Measurements from ENCODE around the gene RHEX. TPM values are rescaled to one million over a fixed set of nuclear protein-coding genes. Genes with fewer than 3 reads are reported as not detected.

Gene RHEX
- total RNA-seq, 6 donors from 2014 or later = 1.4 to 19.0 (median 6.8) TPM; not detected in 1

DNA sequence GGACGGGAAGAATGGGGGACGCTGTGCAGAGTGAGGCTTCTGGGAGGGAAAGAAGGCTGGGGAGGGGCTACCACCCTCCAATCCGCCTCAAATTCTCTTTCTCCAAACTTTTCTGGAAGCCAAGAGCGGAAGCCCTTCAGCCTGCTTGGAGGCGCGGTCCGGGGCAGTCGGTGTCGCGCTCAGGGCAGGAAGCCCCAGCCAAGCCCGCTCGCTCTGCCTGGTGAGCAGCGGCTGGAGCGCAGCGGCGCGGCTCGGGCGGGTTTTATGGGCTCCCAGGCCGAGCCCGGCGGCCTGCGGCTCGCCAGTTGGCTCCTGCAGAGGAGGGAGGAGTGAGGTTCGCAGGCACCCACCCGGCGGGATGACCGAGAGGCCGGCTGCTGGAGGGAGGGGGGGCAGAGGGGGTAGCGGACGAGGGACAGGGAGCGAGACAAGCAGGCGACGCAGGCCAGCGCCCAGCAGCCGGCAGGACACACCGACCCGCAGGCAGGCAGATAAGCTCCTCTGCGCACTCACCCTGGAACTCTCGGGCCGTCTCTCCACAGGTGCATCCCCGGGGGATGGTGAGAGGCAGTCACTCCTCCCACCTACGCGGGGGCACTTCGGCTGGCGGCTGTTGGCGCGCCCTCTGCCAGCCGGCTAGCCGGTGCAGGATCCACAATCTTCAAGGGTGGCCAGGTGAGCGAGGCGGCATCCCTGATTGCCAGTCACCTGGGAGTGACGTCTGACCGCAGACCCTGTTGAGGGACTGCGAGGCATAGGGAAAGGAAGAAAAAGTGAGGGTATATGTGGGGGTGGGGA is 64.4 kb downstream of the RHEX start, which contains the start of gene AVPR1B:
AVPR1B (minus strand) TSS at position 238 of the 798 bp plus-strand sequence. CDS start 498 bp downstream, outside the sequence.
- no peaks in the 10 kb centered on the region for H3K36me3 ChIP-seq
- peak; percentile 54 to 87 for ATAC-seq (ENCODE audit: low FRiP score in 2 of 2)
- H3K27ac ChIP-seq = no peak within 1 kb of the TSS
- TF ChIP-seq EP300 (IDR thresholded peaks at IDR 0.05) (no peak), POLR2A (IDR thresholded peaks at IDR 0.05) (no peak), POLR2AphosphoS5 (IDR thresholded peaks at IDR 0.05) (no peak)
- TF ChIP-seq, protein P1, sequence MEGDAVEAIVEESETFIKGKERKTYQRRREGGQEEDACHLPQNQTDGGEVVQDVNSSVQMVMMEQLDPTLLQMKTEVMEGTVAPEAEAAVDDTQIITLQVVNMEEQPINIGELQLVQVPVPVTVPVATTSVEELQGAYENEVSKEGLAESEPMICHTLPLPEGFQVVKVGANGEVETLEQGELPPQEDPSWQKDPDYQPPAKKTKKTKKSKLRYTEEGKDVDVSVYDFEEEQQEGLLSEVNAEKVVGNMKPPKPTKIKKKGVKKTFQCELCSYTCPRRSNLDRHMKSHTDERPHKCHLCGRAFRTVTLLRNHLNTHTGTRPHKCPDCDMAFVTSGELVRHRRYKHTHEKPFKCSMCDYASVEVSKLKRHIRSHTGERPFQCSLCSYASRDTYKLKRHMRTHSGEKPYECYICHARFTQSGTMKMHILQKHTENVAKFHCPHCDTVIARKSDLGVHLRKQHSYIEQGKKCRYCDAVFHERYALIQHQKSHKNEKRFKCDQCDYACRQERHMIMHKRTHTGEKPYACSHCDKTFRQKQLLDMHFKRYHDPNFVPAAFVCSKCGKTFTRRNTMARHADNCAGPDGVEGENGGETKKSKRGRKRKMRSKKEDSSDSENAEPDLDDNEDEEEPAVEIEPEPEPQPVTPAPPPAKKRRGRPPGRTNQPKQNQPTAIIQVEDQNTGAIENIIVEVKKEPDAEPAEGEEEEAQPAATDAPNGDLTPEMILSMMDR (IDR thresholded peaks at IDR 0.05) = no peak
- peaks cover 0 to 4% (median 2%) of the 10 kb centered on the region in 4 donors for H3K27me3 ChIP-seq
- H3K4me3 ChIP-seq = peak within 1 kb of the TSS in 3 of 4 donors; percentile 30 to 49 (median 43)
- H3K9me3 ChIP-seq = peaks cover 4 to 8% (median 6%) of the 10 kb centered on the region in 4 donors
- WGBS, 2 donors = 2 to 3% methylated on average over 24 to 48 of the region's 55 CpGs
- H3K4me1 ChIP-seq = peaks cover 9 to 22% (median 16%) of the 10 kb centered on the region in 4 donors
- DNase-seq = peak; percentile 31 to 90

DNA sequence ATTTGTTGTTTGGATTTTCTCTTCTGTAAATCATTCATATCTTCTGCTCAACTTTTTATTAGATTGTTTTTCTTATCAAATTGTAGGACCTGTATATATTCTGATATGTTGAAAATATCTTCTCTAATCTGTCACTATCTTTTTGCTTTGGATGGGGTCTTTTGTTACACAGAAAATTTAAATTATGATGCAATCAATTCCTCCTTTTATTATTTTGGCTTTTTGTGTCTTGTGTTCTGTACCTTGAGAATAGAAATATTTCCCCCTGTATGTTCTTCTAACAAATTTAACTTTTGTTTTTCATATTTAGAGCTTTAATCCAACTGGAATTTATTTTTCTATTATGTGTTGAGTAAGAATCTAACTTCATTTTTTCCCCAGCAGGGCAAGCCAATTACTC is 67.4 kb downstream of the RHEX start:
- TF ChIP-seq, protein P1 (IDR thresholded peaks at IDR 0.05) = no peak
- TF ChIP-seq POLR2A (IDR thresholded peaks at IDR 0.05) (no peak), POLR2AphosphoS5 (IDR thresholded peaks at IDR 0.05) (no peak), EP300 (IDR thresholded peaks at IDR 0.05) (no peak)
- H3K4me3 ChIP-seq = no peak overlapping the region
- H3K36me3 ChIP-seq = no peaks in the 10 kb centered on the region
- DNase-seq (no peak), ATAC-seq (ENCODE audit: low FRiP score in 2 of 2) (no peak)
- H3K27me3 ChIP-seq = peaks cover 0 to 4% (median 2%) of the 10 kb centered on the region in 4 donors
- no peak overlapping the region for H3K27ac ChIP-seq
- peaks cover 4 to 8% (median 6%) of the 10 kb centered on the region in 4 donors for H3K9me3 ChIP-seq
- H3K4me1 ChIP-seq = peaks cover 9 to 13% (median 11%) of the 10 kb centered on the region in 4 donors

DNA sequence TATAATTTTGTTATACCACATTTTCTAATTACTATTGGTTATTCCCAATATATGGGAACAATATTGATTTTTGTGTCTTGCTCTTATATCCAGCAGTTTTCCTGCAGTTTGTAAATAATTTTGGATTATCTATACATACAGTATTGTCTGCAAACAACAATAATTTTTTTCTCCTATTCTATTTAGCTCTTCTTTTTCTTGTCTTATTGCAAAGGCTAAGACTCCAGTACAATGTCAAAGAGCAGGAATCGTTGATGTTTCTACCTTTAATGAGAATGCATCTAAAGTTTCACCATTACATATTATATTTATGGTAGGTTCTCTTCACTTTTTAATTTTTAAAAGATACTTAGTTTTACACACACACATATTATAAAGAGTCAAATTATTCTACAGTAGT is 68.3 kb downstream of the RHEX start:
- H3K27ac ChIP-seq = no peak overlapping the region
- no peaks in the 10 kb centered on the region for H3K36me3 ChIP-seq
- TF ChIP-seq POLR2AphosphoS5 (IDR thresholded peaks at IDR 0.05) = no peak
- no peak for TF ChIP-seq POLR2A (IDR thresholded peaks at IDR 0.05)
- TF ChIP-seq, protein P1 (IDR thresholded peaks at IDR 0.05) = no peak
- no peak for TF ChIP-seq EP300 (IDR thresholded peaks at IDR 0.05)
- peaks cover 0 to 4% (median 2%) of the 10 kb centered on the region in 4 donors for H3K27me3 ChIP-seq
- ATAC-seq (ENCODE audit: low FRiP score in 2 of 2) = no peak
- no peak for DNase-seq
- peaks cover 9 to 13% (median 11%) of the 10 kb centered on the region in 4 donors for H3K4me1 ChIP-seq
- H3K4me3 ChIP-seq = no peak overlapping the region
- H3K9me3 ChIP-seq = peaks cover 4 to 8% (median 6%) of the 10 kb centered on the region in 4 donors
- 66 to 84% methylated on average over 1 of the region's 1 CpG for WGBS, 2 donors

DNA sequence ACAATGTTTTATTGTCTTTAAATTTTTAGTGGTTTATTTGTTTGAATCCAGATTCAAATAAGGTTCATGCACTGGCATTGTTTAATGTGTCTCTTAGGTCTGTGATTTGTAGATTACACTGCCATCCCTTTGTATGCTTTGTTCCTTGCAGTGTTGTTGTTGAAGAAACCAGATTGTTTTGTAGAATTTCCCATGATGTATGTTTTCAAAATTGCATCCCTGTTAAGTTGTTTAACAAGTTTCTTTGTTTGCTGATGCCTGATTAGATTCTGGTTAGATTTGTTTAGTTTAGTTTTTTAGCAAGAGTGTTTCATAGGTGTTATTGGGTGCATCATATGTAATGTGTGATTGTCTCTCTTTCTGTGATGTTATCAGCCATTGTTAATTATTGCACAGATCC is 69.7 kb downstream of the RHEX start:
- no peaks in the 10 kb centered on the region for H3K36me3 ChIP-seq
- no peak for DNase-seq

More for the DNA sequence above, 69.7 kb downstream of the RHEX start:
- no peak for TF ChIP-seq POLR2A (IDR thresholded peaks at IDR 0.05)
- TF ChIP-seq, protein P1 (IDR thresholded peaks at IDR 0.05) = no peak
- no peak for TF ChIP-seq POLR2AphosphoS5 (IDR thresholded peaks at IDR 0.05)
- TF ChIP-seq EP300 (IDR thresholded peaks at IDR 0.05) = no peak
- no peak overlapping the region for H3K4me3 ChIP-seq
- ATAC-seq (ENCODE audit: low FRiP score in 2 of 2) = no peak
- no peak overlapping the region for H3K27ac ChIP-seq
- peaks cover 4 to 8% (median 6%) of the 10 kb centered on the region in 4 donors for H3K9me3 ChIP-seq
- H3K27me3 ChIP-seq = peaks cover 0 to 4% (median 0%) of the 10 kb centered on the region in 4 donors
- peaks cover 1 to 4% (median 4%) of the 10 kb centered on the region in 4 donors for H3K4me1 ChIP-seq

Measured in upper lobe of left lung (tissue), 6 donors.